Stimulated activated CD4-positive, alpha-beta T cell treated with anti-CD3 and anti-CD28 coated beads, Interleukin-4, amount 100 ng/mL, for 4 hours (primary cell): ENCODE measurements around the gene ROR1.
A peak's percentile ranks its signal among the peaks of the same experiment; 100 is the strongest.
"Not testable (repeated sequence)": the region's sequence is repeated elsewhere in the genome, so short reads cannot be mapped to it uniquely, and the experiment has no call there.

ENCODE experiments used
- DNase-seq, 2 experiments: peaks; one replicate each; pipeline ENCODE4 v3.0.0-alpha.2; 2020

Gene ROR1

DNA sequence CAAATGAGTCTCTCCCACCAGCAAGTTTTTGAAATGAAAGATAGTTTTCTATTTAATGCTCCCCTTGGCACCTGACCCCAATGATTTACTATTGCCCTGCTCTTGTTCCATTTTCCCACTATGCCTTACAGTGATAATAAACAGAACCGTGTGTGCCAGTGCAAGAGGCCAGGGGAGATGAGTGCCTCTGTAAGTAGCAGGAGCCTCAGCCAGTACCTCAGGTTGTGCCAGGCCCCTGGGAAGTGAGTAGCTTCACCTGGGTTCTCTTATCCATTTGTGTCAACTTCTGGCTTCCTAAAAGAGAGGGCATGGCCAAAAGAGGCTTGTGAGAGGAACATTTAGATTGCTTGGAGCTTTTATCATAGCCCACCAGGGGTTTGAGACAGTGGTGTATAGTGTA, 3.4 kb upstream of the ROR1 start:
- no peak for DNase-seq

DNA sequence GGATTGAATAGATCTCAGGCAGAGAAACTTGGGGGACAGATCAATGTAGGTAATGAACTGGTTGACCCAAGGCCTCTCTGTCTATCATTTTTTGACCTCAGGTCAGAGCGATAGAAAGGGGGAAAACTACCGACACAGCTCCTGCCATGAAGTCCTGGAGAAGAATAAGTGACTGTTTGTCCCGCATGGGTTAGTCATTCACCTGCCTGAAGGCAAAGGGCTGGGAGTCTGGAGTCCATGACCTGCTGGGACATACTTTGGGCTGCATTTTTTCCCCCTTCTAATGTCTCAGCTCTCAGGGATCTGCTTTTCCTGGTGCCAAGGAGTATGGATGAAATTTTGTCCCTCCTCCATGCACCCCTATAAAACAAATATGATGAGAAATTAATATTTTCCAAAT, 1.6 kb upstream of the ROR1 start:
- DNase-seq = no peak

DNA sequence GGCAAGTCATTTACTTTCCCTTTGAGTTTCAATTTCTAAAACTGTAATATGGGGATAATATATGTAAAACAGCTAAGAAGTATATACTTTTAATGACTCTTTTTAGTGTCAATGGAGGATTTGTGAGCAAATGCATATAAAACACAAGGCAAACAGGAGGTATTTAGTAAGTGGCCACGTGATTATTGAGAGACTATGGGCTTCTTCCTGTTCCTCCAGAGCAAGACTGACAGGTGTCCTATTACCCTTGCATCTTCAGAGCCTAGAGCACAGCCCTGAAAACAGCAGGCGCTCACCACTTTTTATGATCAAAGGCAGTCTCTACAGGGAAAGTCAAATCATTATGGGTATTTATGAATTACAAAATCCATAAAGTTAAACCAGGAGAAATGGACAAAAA, 941 bp upstream of the ROR1 start:
- no peak for DNase-seq

DNA sequence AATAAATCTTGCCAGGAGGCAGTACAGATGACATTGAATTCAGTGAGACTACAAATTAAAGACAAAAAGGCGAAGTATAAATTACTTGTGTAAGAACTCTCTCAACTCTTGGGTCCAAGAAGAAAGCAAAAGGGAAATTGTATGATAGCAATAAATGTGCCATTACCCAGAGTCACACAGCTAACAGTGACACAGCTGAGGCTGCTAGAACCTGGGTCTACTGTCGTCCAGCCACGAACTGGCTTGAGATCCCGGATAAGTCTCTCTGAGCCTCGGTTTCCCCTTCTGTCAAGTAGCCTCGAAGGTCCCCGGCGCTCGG, 362 bp upstream of the ROR1 start:
- no peak for DNase-seq

DNA sequence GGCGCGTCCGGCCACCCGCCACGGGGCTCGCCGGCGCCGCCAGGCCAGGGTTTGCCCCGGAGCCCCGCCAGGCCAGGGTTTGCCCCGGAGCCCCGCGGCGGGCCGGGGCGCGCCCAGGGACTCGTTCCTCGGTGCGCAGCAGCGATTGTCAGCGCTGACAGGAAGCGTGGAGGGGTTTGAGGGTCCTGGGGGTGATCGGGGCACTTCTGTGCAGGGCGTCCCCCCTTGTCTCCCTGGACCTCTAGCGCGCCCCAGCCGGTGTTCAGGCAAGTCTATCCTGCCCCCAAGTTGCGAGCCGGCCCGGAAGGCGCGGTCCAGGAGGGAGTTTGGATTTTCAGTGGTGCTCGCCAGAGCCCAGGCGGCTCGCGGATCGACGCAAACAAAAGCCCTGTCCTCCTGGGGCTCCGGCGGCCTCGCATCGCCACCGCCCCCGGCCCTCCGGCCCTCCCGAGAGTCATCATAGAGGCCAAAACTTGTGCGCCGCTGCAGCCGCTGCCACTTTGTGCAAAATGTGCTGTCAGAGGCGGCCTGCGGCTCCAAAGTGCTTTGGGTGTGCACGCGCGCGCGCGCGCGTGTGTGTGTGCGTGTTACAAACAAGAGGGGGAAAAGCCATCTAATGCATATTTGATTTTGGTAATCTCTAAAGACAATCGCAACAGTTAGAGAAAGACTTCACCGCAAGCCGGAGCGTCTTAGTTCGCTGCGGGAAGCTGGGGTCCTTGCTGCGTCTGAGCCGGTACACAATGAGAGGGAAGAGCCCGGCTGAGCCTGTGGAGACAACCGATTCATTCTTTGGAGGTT, 1.0 kb downstream of the ROR1 start:
- peak in 1 of 2 experiments; percentile 4 for DNase-seq

DNA sequence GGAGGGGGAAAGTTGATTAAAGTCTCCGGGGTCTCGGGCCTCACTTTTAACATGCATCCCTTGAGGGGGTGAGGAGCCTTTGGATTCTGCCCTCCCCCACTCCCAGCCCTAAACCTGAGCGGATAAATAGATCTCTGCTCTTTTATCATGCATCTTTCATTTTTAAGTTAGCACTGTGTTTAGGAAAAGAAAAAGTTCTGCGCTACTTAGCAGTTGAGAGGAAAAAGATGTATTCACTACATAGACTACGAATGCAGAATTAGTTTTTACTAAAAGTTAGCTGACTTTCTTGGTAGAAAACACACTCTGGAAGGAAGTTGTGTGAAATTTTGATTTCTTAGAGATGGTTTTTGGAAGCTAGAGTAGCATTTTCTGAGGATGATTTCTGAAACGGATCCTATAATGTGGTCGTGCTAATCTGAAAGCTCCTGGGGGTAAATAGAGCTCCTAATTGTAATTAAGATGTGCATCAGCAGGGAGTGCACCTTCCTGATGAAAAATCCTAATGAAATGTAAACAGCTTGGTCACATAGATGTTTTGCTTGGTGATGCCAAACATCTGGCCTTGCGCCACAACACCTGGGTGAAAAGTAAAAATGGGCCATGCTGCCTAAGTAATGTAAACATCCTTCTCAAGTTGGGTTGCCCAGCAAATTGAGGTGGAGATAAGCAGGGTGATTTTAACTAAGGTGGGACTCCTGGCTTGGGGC, 1.8 kb downstream of the ROR1 start:
- DNase-seq = no peak

DNA sequence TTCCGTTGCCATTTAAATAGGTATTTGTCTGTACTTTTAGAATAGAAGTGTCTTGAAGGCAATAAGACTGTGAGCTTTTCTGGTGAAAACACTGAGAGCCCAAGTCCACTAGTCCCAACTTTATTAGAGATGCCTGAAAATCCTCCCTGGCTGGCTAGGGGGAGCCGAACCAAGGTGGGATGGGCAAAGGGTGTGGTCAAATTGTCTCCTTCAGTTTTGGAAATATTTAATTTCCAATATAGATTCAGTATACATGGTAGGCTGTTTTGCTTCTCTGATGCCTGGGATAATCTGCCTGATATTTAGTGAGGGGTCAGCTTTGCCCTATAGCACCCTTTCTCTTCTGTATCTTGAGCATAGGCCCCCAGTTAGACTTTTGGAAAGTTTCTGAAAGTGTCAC, 3.5 kb downstream of the ROR1 start:
- DNase-seq = no peak

DNA sequence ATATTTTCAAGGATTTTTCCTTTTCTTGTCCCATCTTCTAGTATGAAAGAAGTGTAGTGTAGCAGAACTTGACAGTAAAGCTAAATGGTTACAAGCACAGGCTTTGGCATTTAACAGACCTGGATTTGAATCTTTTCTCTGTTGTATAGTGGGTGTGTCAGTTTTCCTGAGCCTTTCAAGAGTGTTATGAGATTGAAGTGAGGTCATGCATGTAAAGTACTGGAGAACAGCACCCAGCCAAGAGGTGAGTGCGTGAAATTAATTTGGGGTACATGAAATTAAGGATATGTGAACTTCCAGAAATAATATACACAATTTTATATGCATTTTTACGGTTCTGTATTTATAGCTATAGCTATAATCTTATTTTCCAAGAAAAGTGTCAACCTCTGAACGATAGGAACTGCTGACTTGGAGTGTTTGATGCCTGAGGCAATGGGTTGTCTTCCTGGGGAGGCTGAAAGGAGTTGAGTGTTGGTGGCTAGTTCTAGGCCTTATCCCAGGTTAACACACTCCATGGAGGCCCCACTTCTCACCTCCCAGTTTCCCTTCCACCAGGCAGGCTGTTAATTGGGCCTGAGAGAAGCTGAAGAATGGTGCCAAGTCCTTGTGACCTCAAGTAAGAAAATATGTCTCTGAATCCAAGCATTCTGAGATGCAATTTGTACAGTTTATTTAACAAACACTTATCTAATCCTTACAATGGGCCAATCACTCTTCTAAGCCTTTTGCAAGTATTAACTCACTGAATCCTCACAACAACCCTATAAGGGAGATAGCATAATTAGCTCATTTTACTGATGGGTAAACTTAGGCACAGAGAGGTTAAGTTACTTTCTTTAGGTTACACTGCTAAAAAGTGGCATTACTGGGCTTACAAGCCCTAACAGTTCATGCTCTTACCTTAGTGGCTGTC, 4.4 kb downstream of the ROR1 start:
- no peak for DNase-seq

DNA sequence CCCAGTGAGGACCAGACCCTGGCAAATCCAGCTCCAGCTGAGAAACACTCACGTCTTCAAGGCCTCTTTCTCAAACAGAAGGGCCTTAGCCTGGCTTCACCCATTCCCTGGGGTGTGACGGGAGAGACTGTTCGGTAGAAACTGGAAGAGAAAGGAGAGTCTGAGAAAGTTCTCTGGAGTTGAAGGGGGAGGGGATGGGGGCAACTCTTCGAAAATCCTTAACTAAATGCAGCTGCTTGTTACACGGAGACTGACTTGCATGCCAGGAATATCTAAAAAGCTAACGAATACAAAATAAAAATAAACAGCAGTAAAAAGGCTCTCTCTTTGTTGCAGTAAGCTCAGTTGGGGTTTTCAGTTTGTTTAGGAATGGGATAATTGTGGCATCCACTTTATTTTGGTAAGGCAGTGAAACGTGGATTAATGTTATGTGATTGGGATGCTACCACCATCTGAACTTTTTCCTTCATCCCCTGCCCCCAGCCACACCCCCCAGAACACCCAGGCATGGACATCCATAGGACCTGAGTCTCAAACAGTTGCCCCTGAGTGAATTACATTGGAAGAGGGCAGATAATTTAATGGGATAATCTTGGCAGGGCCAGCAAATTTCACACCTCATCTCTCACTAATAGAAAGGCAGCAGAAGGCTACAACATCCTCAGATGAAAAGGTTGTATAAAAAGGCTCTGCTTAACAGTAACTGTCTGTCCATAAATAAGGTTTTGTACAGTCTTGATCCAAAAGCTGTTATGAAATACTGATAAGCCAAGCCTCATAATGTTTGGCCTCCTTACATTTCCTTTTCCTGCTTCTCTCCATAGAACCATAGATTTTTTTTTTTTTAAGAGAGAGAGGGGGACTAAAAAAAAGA, 5.8 kb downstream of the ROR1 start:
- DNase-seq = no peak

DNA sequence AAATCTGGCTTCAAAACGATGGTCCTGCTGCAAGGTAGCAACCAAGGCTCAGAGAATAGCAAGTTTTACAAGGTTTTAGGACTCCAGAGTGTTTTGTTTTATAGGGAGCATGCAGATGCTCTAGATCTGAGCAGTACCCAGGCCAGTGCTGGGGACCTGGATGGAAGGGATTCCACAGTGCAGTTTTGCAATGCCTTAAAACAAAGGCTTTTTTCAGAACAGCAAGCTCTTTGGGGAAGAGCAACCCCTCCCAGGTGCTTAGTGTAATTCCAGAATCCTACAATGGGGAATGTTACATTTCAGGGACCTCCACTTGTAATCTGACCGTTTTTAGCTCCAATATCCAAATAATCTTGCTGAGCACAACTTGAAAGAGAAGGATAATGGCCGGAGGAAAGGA, 6.7 kb downstream of the ROR1 start:
- no peak for DNase-seq

DNA sequence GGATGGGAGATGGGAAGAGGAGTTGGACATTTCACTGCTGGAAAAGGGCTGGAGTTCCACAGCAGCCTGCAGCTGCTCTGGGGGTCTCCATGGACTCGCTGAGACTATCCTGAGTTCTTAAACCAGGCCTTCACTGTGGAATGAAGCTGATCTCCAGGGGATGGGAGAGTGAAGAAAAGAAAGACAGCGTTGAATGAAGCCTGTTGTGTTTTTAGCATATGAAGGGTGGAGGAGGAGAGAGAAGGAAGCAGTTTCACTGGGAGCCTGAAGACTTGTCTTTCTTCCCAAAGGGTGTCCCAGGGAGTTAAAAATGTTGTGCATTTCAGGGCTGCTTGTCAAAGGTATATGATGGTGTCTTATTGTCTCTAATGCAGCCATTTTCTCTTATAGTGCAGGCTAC, 9.2 kb downstream of the ROR1 start:
- DNase-seq = no peak

DNA sequence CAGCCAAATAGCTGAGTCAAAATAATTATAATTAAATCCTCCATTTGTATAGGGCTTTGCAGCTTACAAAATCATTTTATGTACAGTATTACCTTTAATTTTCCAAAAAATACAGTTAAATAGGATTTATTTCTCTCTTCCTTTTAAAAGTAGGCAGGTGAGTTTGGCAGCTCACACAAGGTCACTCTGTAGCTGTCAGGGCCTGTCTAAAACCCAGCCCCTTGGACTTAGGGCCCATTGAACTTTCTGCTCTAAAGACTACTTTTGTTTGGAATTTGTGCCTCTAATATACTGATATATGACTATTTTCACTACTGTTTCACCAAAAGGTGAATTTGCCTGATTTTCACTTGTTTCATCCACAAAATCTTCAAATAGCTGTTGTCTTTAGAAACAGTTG, 10.3 kb downstream of the ROR1 start:
- DNase-seq = no peak

DNA sequence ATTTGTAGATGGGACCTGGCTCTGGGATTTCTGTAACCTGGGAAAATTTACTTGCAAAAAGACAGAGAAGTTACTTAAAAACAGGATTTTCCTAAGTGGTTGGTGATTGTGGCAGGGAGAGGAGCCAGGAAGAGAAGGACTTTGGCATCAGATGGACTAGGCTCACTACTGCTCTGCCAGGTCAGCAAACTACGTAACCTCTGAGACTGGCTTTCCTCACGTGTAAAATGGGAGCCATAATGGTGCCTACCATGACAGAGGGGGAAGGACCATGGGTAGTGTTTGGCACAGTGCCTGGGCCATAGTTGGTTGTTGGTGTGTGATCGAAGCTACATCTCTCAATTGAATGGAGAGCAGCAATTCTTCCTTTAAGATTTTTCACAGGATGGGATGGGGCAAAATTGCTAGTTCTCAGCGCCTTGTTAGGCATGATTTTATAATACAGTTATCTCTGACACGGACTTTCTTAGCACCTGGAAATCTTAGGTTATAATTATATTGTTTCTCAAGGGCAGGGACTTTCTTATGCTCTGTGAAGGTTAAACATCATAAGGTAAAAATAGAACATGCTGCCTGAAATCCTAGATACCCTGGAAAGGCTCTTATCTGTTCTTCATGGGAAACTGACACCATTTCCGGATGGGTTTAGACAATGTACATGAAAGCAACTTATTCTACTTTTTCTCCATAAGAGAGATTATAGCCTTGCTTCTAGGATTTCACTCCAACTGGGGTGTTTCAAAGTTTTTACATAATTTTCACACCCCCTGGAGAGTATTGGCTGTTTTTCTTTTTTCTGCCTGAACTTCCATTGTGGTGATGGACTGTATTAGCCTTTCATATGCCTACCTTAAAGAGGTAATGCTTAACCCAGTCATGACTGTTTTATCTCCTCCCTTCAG, 10.9 kb downstream of the ROR1 start:
- no peak for DNase-seq

DNA sequence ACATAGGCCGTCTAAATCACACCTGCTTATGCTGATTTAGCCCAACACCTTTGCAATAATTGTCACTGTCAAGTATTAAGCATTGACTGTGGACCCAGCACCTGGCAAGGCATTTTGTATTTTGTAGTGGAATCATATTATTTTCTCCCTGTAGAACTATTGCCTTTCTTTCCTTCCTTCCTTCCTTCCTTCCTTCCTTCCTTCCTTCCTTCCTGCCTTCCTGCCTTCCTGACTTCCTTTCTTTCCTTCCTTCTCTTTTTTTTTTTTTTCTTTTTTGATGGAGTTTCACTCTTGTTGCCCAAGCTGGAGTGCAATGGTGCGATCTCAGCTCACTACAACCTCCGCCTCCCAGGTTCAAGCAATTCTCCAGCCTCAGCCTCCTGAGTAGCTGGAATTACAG, 13.5 kb downstream of the ROR1 start:
- not testable (repeated sequence) for DNase-seq

DNA sequence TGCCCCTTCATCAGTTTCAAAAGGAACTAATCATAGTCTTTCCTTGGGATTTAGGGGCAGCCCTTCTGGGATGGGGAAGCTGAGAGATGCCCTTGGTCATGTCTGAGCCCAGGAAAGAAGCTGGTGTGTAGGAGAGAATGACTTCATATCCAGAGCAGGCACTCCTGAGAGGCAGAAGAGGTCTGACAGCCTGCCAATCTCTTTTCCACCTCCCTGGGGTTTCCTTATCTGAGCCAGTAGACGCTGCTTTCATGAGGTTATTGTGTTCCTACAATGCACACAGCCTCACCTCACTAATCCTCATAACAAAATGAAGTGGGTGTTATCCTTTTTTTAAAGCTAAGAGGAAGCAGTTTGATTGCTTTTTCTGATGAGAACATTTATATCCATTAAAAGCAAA, 14.1 kb downstream of the ROR1 start:
- DNase-seq = no peak

DNA sequence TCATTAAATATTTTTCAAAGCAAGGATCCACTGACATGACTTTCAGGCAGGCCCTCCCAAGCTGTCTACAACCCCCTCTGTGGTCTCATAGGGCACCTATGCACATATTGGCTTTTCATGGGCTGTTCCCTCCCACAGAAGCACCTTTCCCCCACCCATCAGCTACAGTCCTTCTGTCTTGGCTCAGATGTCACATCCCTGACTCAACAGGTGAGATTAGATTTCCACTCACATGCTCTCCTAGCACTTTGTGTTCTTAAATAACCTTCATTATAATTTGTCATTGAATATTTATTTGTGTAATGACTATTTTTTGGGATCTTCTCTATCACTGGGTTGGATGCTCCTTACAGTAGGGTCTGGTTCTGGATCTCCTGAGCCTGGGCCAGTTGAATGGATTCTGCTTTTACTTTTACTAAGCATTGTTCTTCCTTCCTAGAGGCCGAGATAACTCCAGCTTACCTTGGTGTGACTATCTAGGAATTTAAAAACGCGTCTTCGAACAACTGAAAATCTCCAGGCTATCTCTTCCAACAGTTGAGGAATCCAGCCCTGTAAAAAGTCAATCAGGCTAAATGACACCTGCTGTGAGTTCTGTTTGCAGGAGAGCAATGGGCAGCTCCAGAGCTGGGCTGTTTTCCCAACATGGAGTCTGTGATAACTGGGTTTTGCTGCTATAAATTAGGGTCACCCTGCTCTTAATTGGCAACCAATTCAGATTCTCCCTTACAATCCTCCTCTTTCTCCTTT, 16.2 kb downstream of the ROR1 start:
- DNase-seq = no peak

DNA sequence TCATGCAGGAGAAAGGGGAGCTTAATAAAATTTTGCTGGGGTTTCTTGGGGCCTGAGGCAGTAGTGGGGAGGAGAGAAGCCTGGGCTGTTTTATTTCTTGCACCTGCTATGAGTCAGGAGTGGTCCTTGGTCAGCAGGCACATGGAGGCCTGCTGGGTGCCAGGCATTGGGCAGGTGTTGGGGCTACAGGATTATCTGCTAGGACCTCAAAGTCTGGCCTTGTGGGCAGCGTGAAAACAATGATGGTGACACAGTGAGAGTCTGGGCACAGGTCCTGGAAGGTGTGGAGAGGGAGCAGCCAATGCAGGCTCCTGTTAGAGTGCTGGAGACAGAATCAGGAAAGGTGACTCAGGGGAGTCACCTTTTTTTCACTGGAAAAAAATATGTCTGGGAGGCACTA, 17.2 kb downstream of the ROR1 start:
- no peak for DNase-seq

DNA sequence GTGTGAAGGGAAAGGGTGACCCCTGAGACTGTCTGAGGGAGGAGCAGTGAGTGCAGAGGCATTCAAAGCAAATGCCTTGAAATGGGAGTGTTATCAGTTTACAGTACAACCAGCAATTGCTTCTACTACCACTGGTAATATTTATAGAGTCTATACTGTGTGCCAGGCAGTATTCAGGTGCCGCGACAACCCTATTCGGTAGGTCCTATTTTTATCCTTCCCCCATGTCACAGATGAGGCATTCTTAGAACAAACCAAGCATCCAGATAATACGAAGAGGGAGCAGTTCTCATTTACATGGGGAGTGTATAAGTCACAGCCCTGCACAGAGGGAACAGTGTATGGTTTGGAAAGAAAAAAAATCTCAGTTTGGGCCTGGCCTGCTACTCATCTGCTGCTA, 18.3 kb downstream of the ROR1 start:
- no peak for DNase-seq

DNA sequence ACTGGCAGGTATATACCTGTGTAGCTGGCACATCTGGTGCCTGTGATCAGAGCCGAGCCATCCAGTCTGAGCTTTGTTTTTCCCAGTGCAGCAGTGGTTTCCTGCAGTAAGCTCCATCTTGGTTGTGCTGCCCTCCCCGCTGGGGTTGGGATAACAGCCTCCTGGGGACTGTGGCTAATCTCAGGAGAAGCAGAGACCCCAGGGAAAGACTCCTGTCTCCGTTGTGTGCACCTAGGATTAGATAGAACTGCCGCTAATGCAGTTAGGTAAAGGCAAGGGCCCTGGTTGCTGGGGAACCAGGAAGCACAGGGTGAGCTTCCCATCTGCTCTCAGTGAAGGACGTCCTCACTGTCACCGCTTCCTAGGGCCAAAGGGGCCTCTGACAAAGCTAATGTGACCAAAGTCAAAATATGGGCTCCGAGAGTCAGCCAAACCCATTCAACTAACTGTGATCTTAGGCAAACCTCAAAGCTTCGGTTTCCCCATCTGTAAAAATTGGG, 20.0 kb downstream of the ROR1 start:
- DNase-seq = no peak

DNA sequence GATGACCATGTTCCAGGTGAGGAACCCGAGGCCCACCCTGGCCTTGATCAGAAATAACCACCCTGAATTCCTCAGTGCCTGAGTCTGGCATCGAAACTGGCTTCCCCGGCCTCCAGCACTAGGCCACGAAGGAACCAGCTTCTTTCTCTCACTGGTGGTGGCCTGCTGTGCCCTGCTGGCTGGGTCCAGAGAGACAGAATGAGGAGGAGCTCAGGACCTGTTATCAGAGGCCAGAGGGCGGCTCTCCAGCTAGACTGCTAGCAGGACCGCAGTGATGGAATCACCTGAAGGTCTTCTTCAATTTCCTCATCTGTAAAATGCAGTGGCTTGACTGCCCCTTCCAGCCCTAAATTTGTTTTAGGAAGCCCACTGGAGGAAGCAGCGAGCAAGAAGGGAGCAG, 20.5 kb downstream of the ROR1 start:
- no peak for DNase-seq

DNA sequence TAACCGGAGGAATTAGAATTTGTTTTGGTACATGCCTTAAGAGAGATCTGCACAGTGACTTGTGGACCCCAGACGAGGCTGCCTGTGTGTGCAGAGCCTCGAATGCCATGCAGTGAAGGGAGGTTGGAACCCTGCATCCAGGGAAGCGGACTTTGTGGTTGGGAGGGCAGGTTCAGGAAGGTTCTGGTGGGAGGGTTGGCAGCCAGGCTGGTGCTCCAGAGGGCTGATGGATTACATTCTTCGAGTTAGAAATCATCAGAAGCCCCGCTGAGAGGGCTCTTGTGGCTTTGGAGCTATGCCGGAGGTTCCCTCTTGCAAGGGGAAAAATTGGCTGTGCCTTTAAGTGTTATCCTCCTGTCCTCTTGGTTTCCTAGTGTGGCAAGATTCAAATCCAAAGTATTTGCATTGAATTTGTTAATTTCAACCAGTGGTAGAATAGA, 21.1 kb downstream of the ROR1 start:
- DNase-seq = no peak
